Skeletal muscle tissue (tissue), 4 donors: ENCODE data around the gene ZNF217. TPM values are rescaled to one million over a fixed set of nuclear protein-coding genes. Genes with fewer than 3 reads are reported as not detected.
"Not testable (repeated sequence)": the region's sequence is repeated elsewhere in the genome, so short reads cannot be mapped to it uniquely, and the experiment has no call there.

Source experiments
- H3K27ac ChIP-seq: one replicate; pipeline ENCODE4 v1.7.0; 2013; ENCODE audit warnings: mild to moderate bottlenecking, low read depth, low read length, inconsistent platforms
- H3K27me3 ChIP-seq, 3 donors: one replicate each; pipeline ENCODE4 v1.7.0; 2013; ENCODE audit warnings: low read length in 3 of 3; ENCODE audit not compliant: control insufficient read depth in 3 of 3, insufficient read depth in 3 of 3
- H3K36me3 ChIP-seq, 3 donors: one replicate each; pipeline ENCODE4 v1.7.0; 2013; ENCODE audit warnings: low read length in 3 of 3; ENCODE audit not compliant: control insufficient read depth in 3 of 3, insufficient read depth in 3 of 3
- H3K4me1 ChIP-seq, 3 donors: one replicate each; pipeline ENCODE4 v1.7.0; 2013; ENCODE audit warnings: low read length in 3 of 3, mild to moderate bottlenecking in 3 of 3; ENCODE audit not compliant: control insufficient read depth in 3 of 3, insufficient read depth in 3 of 3
- H3K4me3 ChIP-seq, 3 donors: one replicate each; pipeline ENCODE4 v1.7.0; 2013; ENCODE audit warnings: low read length in 3 of 3
- H3K9ac ChIP-seq, 3 donors: one replicate each; pipeline ENCODE4 v1.7.0; 2013; ENCODE audit warnings: low read length in 3 of 3, mild to moderate bottlenecking in 3 of 3, moderate library complexity in 2 of 3, low read depth in 1 of 3
- H3K9me3 ChIP-seq, 3 donors: one replicate each; pipeline ENCODE4 v1.7.0; 2013; ENCODE audit warnings: low read length in 3 of 3; ENCODE audit not compliant: control insufficient read depth in 3 of 3
- total RNA-seq: library from RNA; depleted of rRNA; stranded (reverse); fragments of >200 nt; gene quantifications from one replicate; pipeline ENCODE4 v1.2.3, GENCODE V29; 2014
- donor health status: Osteomylitis.

ZNF217 gene
- total RNA-seq, 1 donor from 2014 or later, result 8.4 TPM

DNA sequence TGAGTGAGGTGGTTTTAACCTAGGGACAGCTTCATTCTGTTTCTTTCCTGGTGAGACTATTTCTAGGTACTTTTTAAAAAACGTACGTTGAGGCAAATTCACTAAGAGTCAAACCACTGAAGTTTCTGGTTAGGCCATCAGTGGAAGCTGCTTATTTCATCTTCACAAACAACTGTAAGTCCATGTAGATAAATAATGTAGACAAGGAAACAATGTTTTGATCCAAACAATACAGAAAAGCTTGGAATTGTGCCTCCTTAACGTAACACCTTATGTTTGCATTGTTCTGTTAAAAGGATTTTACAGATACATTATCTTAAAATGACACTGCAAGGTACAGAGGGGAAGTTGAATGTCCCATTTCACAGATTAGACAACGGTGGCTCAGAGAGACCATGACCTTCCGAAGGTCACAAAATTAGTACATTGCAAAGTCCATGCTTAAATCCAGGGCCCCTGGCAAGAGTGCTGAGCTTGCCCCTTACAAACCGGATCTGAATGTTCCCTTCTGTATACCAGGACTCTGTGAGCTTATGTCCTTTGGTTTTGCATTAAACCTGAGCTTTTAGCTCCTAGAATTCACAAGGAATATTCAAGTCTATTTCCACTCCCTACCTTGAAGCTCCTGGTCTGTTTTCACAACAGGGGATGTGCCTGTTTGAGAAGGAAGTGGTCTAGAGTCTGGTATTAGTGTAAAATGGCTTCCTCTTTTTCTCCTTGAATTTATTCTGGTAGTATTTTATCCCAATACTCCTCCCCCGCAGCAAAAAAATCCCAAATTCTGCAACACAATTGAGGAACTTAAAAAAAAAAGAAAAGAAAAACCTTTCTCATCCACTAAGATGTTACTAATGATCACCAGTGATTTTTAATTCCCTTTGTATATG, 28.9 kb upstream of the ZNF217 start:
- Histone ChIP-seq H3K4me1 (peaks cover 2 to 21% (median 9%) of the 10 kb centered on the region in 3 donors), H3K9ac (peak overlapping the region in 1 of 3 donors; percentile 69), H3K4me3 (peak overlapping the region in 1 of 3 donors; percentile 77), H3K9me3 (no peaks in the 10 kb centered on the region), H3K36me3 (no peaks in the 10 kb centered on the region), H3K27me3 (no peaks in the 10 kb centered on the region), H3K27ac (peak overlapping the region; percentile 78)

DNA sequence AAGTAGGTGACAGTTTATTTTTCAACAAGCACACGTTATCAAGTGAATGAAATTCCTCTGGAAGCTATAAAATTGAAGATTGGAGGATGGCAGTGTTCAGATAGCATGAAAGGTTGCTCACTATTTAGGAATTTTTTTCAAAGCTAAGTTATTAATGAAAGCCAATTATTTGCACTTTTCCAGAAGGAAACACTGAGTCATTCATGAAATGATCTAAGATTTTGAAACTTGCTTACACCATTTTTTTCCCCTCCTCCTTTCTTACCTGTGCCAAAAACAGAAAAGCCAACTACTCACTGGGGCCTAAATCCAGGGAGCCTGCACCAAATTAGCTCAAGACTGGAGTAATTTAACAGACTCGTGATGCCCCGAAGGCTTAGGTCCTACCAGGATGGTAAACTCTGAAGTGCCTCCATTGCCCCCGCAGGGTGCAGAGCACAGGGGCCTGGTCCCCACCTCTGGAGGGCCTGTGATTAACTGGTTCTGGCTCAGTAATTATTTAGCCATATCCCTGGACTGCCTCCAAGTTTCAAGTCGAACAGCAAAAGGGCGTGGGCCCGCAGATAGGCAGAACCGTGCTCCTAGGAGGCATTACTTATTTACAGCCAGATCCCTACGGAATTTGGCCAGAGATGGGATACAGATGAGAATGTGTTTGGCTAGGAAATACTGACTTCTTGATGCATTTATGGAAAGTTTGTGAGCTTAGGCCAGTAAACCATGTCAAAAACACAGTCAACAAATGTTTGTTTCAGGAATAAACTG, 28.0 kb upstream of the ZNF217 start:
- Histone ChIP-seq H3K4me3 (no peak overlapping the region), H3K4me1 (peaks cover 2 to 21% (median 9%) of the 10 kb centered on the region in 3 donors), H3K9ac (no peak overlapping the region)

DNA sequence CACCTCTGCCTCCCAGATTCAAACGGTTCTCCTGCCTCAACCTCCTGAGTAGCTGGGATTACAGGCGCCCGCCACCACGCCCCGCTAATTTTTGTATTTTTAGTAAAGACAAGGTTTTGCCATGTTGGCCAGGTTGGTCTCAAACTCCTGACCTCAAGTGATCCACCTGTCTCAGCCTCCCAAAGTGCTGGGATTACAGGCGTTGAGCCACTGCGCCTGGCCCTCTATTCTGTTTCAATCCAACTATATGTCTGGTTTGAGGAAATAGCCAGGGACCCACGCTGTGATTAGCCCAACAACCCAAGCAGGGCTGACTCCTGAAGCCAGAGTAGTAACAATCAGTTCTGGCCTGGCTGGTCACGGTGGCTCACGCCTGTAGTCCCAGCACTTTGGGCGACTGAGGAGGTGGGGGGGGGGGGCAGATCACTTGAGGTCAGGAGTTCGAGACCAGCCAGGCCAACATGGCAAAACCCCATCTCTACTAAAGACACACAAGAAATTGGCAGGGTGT, 24.9 kb upstream of the ZNF217 start:
- H3K9ac ChIP-seq, H3K9me3 ChIP-seq, H3K4me3 ChIP-seq, H3K27me3 ChIP-seq, H3K27ac ChIP-seq, H3K36me3 ChIP-seq: not testable (repeated sequence)
- H3K4me1 ChIP-seq, result peaks cover 0 to 17% (median 9%) of the 10 kb centered on the region in 3 donors

More for the DNA sequence above, 28.0 kb upstream of the ZNF217 start:
- H3K36me3 ChIP-seq, result no peaks in the 10 kb centered on the region
- H3K27ac ChIP-seq, result peak overlapping the region; percentile 78
- no peaks in the 10 kb centered on the region for H3K9me3 ChIP-seq
- H3K27me3 ChIP-seq, result no peaks in the 10 kb centered on the region

GRCh38 chr20:53617791-53618489, 24.3 kb upstream of the ZNF217 start:
- no peak overlapping the region for H3K4me3 ChIP-seq
- H3K27ac ChIP-seq, result no peak overlapping the region
- peaks cover 0 to 12% (median 9%) of the 10 kb centered on the region in 3 donors for H3K4me1 ChIP-seq
- H3K27me3 ChIP-seq, result no peaks in the 10 kb centered on the region
- H3K36me3 ChIP-seq, result no peaks in the 10 kb centered on the region
- H3K9me3 ChIP-seq, result no peaks in the 10 kb centered on the region
- no peak overlapping the region for H3K9ac ChIP-seq

- H3K27me3 ChIP-seq, H3K27ac ChIP-seq, H3K36me3 ChIP-seq, H3K4me3 ChIP-seq, H3K4me1 ChIP-seq, H3K9ac ChIP-seq, H3K9me3 ChIP-seq: not testable (repeated sequence)
Measured at GRCh38 chr20:53616489-53616888, 22.9 kb upstream of the ZNF217 start.

GRCh38 chr20:53613748-53614147, 20.1 kb upstream of the ZNF217 start:
- H3K4me1 ChIP-seq, result peaks cover 0 to 3% (median 2%) of the 10 kb centered on the region in 3 donors
- H3K36me3 ChIP-seq, result no peaks in the 10 kb centered on the region
- no peaks in the 10 kb centered on the region for H3K27me3 ChIP-seq
- H3K9ac ChIP-seq, result no peak overlapping the region
- H3K9me3 ChIP-seq, result no peaks in the 10 kb centered on the region
- no peak overlapping the region for H3K4me3 ChIP-seq
- no peak overlapping the region for H3K27ac ChIP-seq

- H3K27ac ChIP-seq, H3K36me3 ChIP-seq, H3K27me3 ChIP-seq, H3K4me1 ChIP-seq, H3K9ac ChIP-seq, H3K9me3 ChIP-seq, H3K4me3 ChIP-seq: not testable (repeated sequence)
Measured at GRCh38 chr20:53612289-53612688, 18.6 kb upstream of the ZNF217 start.

- peak overlapping the region in 1 of 3 donors; percentile 43 for H3K4me3 ChIP-seq
- no peak overlapping the region for H3K9ac ChIP-seq
- H3K27me3 ChIP-seq, result no peaks in the 10 kb centered on the region
- no peak overlapping the region for H3K27ac ChIP-seq
- peaks cover 0 to 3% (median 2%) of the 10 kb centered on the region in 3 donors for H3K4me1 ChIP-seq
- H3K36me3 ChIP-seq, result no peaks in the 10 kb centered on the region
- H3K9me3 ChIP-seq, result no peaks in the 10 kb centered on the region
Measured at GRCh38 chr20:53611449-53611894, 17.8 kb upstream of the ZNF217 start.

DNA sequence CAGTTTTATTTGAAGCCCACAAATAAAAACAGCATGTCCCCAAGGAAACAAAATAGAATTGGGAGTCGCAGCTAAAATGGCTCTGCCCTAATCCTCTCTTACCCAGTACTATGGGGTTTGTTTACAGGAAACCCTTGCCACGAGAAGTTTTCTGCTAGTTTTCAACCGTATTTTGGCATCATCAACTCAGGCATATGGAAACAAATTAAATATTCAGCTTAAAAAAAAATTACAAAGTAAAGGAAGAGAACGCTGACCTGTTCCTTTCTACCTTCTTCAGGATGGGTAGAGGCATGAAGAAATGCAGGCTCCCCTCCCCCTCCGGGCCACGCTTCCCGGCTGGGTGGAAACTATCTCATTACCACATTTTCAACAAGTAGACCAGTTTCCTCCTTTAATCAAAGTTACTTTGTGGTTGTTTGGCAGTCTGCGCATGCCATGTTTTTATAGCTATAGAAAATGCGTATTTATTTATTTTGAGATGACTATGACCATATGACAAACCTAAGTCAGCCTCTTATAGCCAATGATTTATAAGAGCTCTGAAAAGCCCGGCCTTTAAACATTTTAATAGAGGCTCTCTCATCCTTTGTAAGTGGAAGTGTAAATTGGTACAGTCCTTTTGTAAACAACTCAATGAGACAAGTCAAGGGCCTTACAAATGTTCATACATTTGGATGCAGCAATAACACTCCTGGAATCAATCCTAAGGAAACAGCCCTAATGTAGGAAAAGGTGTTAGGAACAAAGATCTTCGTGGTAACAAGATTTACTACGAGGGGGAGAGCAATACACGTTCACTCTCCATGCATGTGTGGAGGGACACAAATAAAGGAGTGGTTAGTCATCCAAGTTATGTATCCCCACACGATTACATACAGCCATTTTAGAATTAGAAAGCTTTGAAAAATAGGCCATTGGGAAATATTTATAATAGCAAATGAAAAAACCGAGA, 16.1 kb upstream of the ZNF217 start:
- H3K9ac ChIP-seq, result no peak overlapping the region
- peak overlapping the region in 1 of 3 donors; percentile 34 for H3K4me3 ChIP-seq
- no peaks in the 10 kb centered on the region for H3K9me3 ChIP-seq
- H3K27me3 ChIP-seq, result no peaks in the 10 kb centered on the region
- H3K36me3 ChIP-seq, result no peaks in the 10 kb centered on the region
- H3K27ac ChIP-seq, result peak overlapping the region; percentile 32
- peaks cover 0 to 3% (median 2%) of the 10 kb centered on the region in 3 donors for H3K4me1 ChIP-seq
